NCI-H2171 (cell line): Measurements from ENCODE around the gene ZCCHC7.

Experiments
- DNase-seq: peaks from one replicate; lab custom pipeline; 2025; lab: John Stamatoyannopoulos, UW

ZCCHC7 gene

GRCh38 chr9:37406603-37407401, 286.4 kb downstream of the ZCCHC7 start:
- no peak for DNase-seq

GRCh38 chr9:37407468-37407867, 287.1 kb downstream of the ZCCHC7 start:
- DNase-seq: no peak
